ENCODE data around the gene RNASEL.
"Not testable (repeated sequence)": the region's sequence is repeated elsewhere in the genome, so short reads cannot be mapped to it uniquely, and the experiment has no call there.

RNASEL gene, protein sequence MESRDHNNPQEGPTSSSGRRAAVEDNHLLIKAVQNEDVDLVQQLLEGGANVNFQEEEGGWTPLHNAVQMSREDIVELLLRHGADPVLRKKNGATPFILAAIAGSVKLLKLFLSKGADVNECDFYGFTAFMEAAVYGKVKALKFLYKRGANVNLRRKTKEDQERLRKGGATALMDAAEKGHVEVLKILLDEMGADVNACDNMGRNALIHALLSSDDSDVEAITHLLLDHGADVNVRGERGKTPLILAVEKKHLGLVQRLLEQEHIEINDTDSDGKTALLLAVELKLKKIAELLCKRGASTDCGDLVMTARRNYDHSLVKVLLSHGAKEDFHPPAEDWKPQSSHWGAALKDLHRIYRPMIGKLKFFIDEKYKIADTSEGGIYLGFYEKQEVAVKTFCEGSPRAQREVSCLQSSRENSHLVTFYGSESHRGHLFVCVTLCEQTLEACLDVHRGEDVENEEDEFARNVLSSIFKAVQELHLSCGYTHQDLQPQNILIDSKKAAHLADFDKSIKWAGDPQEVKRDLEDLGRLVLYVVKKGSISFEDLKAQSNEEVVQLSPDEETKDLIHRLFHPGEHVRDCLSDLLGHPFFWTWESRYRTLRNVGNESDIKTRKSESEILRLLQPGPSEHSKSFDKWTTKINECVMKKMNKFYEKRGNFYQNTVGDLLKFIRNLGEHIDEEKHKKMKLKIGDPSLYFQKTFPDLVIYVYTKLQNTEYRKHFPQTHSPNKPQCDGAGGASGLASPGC

DNA sequence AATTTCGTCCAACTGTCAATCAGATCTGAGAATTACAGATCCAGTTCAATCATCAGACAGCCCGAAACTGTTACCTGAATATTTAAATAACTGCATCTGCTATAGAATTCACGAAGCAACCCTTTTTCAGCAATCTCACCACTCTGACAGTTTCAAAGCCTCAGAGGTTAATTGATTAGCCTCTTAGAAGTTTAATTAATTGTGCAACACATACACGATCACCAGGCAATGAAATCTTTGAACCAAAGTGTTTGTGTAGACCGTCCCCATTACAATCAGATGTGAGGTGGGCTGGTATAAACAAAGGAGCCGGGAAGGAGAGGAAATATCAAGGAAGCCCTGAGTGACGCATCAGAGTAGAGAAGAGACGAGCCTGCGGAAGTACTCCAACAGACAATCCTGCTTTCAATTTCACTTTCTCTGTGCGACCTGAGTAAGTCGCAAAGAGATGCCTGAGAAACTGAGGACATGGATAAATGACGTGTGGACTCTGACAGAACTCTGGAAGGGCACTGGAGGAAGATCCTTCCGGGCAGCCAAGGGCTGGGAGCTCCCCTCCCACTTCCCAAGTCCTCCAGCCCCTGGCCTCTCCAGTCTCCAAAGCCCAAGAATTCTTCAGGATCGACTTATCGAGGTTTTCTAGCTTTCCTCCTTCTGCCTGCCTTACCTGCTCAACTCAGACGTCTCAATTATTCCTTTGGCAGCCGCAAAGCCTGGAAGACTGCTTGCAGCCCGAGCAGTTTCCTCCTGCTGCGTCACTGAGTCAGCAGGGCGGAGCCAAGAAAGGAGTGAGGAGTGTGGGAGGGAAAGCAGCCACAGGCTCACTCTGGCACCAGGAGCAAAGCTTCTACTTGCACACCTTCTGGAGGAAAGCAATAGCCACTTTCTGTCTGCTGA lies at the start of gene RNASEL:
TSS of gene RNASEL (minus strand) at position 757 of the 897 bp plus-strand sequence. CDS start 2,450 bp downstream, outside the sequence.
- peak; percentile 37 for DNase-seq (ENCODE audit: low read depth)

DNA sequence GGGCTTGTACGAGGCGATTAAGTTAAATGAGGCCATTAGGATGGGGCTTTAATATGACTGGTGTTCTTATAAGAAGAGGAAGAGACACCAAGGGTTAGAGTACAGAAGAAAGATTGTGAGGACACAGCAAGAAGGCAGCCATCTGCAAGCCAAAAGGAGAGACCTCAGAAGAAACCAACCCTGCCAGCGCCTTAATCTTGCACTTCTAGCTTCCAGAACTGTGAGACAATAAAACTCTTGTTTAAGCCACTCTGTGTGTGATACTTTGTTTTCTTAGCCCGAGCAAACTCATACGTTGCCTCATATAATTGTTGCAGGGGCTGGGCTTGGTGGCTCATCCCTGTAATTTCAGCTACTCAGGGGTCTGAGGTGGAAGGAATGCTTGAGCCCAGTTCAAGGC lies 48.7 kb upstream of the RNASEL start:
- DNase-seq (ENCODE audit: low read depth) = no peak

DNA sequence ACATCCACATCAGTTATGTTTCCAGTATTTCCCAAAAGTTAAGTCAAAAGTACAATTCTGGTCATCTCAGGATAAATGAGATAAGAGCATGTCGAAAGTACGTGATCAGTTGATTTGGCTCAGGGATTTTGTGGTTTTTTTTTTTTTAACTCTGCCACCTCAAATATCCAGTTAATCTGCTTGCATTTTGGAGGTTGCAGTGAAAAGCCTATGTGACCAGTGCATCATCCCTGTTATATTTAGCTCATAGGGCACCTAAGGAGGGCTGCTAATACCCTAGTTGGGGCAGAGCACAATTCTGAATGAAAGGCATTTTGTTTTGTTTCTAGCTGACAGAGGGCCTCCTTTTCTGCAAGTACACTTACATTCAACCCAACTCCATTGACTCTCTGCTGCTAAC lies 46.8 kb upstream of the RNASEL start:
- no peak for DNase-seq (ENCODE audit: low read depth)

DNA sequence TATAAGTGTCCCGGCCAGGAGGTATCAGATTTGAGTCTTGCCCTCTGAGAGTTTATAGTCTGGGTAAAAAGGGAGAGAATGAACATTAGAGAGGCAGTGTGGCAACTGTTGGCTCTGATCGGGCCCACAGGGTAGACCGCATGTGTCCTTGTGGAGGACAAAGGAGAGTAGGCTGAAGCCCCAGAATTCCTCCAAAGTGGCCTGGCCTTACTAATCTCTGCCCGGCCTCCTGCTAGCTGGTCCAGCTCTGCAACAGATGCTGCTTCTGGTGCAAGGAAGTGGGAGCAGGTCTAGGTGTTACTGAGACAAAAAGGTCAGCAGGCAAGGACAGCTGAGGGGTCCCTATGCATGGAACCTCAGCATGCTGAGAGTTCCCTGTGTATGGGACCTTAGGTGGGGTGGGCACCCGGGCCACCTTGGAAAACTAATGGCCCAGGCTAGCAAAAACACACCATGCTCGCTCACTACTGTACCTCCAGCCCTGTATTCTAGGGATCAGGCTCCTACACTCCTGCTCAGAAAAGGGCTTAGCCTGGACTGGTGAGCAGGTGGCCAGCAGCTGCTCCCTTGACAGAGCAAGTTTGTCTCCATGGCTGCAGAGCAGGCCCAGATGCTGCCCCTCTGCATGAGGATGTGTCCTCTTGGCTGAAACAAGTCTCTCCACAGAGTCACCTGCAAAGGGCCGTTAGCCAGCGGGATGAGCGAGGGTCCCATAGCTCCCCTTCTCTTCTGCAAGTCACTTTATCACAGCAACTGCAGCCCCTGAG lies 45.4 kb upstream of the RNASEL start:
- DNase-seq (ENCODE audit: low read depth) = no peak

DNA sequence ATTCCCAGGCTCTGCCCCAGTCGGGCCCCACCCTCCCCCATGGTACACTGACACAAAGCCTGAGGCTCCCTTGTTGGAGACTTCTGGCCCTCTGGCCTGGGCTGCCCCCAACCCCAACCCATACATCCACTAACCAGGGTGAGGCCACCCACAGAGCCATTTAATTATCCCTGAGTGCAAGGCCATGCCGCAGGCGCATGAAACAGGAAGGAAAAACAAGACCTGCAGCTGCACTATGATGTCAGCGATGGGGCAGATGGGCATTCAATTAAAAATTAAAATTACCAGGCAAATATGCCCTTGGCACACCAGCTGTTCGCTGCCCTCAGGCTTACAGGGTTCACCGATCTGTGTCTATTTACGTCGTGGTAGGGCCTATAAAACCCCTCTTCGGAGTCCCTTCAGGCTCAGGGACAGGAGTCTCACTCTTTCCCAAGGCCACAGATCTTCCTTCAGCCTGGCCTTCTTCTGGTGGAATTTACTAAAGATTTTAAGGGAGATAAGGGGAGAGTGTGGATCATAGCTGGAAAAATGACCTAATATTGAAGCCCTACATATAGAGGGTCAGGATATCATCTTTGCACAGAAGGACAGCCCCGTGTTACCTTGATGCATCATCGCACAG lies 44.7 kb upstream of the RNASEL start:
- no peak for DNase-seq (ENCODE audit: low read depth)

DNA sequence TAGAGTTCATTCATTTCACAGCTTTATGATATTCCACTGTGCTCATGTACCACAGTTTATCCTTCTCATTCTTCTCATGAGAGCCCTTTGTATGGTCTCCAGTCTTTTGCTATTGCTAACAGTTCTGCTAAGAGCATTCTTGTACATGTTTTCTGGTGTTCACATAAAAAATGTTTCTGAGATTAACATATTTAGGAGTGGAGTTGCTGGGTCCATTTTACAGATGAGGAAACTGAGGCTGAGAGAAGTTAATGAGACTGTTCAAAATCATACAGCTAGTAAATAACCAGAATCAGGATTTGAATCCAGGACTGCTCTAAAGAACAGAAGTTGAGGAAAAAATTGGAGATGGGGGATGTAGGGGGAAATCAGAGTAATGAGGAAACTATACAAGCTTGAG lies 44.0 kb upstream of the RNASEL start:
- DNase-seq (ENCODE audit: low read depth) = no peak

DNA sequence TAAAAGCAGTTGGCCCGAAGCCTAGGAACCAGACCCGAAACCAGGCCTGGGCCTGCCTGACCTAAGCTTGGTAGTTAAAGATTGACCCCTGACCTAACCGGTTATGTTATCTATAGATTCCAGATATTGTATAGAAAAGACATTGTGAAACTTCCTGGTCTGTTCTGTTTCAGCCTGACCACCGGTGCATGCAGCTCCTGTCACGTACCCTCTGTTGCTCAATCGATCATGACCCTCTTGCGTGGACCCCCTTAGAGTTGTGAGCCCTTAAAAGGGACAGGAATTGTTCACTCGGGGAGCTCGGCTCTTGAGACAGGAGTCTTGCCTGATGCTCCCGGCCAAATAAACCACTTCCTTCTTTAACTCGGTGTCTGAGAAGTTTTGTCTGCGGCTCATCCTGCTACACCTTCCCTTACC lies 43.4 kb upstream of the RNASEL start:
- not testable (repeated sequence) for DNase-seq (ENCODE audit: low read depth)

DNA sequence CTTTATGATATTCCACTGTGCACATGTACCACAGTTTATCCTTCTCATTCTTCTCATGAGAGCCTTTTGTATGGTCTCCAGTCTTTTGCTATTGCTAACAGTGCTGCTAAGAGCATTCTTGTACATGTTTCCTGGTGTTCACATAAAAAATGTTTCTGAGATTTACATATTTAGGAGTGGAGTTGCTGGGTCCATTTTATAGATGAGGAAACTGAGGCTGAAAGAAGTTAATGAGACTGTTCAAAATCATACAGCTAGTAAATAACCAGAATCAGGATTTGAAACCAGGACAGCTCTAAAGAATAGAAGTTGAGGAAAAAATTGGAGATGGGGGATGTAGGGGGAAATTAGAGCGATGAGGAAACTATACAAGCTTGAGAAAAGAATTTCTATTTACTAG lies 42.9 kb upstream of the RNASEL start:
- no peak for DNase-seq (ENCODE audit: low read depth)

DNA sequence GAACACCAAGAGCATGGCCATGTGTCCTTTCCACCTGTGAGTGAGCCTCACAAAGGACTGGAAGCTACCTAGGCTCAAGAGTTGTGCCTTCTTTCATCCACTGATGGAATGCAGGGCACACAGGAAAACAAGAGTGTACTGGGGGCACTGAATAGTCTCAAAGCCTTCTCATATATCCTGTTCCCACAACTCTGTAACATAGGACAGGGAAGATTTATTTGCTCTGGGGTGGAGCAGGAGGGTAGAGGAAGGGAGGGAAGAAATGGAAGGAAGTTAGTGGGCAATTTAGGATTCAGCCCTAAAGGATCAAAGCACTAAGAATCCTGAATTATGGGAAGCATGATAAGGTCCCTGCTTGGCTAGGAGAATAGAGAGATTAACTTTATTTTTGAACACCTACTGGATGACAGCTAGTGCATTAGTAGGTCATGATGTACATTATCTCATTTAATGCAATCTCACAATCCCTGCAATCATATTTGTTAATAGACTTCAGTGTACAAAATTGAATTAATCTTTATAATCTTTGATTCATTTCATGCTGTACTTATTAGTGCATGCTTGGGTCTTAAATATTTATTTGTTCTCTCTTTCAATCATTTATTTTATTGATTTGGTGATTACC lies 42.1 kb upstream of the RNASEL start:
- DNase-seq (ENCODE audit: low read depth) = no peak

DNA sequence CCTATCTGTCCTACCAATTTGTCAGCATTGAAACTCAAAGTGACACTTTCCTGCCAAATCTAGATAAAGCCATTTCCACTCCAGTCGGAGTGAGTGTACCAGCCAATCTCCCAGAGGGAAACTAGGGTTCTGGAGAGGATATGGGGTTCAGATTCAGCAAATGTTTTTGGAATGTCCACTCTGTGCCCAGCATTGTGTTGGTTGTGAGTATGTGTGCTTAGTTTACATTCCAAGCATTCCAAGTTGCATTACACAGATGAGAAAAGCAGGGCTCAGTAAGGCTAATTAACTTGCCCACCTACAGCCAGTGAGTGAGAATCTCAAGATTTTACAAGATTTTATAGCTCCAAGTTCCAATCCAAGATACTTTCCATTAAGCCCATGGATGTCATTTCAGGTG lies 41.5 kb upstream of the RNASEL start:
- DNase-seq (ENCODE audit: low read depth) = no peak

DNA sequence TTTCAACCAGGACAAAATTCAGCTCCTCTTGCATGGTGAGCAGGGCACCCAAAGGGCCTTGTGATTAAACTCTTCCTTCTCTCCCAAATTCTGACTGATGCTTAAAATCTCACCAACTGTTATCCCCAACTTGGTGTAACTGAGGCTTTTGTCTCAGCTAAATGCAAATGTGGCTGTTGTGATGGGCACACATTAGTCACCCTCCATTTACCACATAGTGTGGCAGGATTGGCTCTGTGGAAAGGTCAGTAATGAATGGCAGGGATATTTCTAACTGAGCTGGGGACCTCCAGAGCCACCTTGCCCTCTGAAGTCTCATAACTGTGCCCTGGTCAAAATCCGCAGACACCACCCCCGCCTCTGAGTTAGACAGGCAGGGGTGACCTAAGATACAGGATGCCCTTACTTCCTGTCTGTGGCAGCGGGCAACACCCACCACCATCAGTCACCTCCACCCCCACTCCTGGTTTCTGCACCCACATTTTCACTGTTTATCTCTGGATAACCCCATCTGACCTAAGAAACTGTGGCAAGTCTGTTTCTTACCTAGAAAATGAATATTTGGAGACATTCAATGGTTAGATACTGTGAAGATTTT lies 40.5 kb upstream of the RNASEL start:
- peak; percentile 52 for DNase-seq (ENCODE audit: low read depth)

DNA sequence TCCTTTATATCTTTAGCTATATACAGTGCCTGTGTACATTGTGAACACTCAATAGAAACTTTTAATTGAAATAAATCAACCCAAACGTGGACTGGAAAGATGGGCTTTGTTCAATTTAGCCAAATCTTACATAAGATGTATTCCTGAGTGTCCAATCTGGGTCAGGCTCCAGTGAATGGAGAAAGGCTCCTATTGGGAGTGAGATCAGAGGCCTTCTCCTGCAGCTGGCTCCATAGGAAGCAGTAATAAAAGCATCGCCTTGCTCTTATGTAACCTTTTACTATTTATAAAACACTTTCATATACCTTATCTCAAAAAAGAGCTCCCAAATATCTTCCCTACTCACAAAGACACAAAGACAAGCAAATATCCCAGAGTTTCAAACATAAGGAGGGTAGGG lies 40.0 kb upstream of the RNASEL start:
- no peak for DNase-seq (ENCODE audit: low read depth)

DNA sequence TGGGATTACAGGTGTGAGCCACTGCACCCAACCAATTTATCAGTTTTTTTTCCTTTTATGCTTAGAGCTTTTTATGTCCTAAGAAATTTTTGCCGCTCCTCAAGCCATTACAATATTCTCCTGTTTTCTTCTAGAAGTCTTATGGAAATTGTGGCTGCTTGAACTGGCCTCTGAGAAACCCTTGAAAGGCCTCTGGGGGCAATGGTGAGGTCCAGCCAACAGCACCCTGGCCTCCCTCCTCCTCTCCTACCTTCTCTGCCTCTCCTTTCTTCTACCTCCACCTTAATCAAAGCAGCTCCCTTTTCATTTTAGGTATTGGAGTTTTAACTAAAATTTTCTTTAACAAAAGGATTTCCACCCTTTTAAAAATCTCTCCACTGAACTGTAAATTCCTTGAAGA lies 39.6 kb upstream of the RNASEL start:
- no peak for DNase-seq (ENCODE audit: low read depth)

DNA sequence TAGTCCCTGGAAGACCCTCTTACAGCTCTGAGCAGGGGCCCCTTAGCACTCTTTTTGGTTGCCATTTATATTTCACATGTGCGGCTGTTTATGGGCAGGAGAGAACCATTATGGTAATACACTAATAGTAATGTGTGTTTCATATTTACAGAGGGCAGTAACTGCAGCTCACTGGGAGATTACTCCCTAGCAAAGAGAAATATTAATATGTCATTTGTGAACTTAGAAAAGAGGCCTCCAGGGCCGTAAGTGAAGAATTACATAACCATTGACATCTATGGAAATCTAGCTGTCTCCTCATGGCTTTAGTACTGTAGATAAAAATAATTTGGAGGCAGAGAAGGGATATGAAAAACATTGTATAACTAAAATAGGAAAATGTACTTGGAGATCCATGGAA lies 38.6 kb upstream of the RNASEL start:
- no peak for DNase-seq (ENCODE audit: low read depth)

DNA sequence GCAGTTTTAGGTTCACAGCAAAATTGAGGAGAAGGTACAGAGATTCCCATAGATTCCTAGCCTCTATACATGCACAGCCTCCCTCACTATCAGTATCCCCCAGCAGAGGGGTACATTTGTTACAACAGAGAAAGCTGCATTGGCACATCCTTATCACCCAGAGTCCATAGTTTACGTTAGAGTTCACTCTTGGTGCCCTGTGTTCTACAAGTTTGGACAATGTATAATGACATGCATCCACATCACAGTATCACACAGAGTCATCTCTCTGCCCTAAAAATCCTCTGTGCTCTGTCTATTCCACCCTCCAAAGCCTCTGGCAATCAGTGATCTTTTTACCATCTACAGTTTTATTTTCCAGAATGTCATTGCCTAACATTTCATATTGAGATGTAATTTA lies 37.5 kb upstream of the RNASEL start:
- no peak for DNase-seq (ENCODE audit: low read depth)

DNA sequence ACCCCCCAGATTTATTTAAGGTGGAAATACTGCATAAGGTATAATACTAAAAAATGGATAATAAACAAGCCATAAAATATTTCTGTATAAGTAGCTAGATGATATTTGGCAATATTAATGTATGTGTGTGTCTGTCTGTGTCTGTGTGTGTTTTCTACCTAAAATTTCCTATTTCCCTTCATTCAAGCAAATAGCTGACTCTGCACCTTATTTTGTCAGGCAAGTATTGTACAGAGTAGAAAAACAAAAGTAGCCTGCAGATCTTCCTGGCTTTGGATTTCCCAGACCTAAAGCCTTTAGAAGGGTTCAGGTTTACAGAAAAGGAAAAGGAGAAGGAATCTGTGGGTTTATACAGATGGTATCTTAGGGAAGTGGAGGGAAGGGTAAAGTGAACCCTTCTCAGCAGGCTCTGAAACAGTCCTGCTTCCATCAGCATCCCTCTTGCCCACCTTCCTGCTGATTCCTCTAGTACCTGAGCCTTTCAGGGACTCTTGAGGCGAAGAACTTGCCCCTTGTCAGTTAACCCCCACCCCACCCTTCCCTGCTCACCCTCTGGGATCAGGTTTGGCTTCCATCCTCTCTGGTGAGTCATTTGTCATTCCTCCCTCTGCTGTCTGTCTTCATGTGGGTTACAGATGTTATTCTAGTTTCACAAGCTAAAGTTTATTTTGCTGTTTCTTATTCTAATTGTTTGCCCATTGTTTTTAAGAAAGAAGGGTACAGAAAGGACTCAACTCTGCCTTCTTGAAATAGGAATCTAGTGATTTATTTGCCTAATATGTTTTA lies 36.9 kb upstream of the RNASEL start:
- DNase-seq (ENCODE audit: low read depth) = no peak

DNA sequence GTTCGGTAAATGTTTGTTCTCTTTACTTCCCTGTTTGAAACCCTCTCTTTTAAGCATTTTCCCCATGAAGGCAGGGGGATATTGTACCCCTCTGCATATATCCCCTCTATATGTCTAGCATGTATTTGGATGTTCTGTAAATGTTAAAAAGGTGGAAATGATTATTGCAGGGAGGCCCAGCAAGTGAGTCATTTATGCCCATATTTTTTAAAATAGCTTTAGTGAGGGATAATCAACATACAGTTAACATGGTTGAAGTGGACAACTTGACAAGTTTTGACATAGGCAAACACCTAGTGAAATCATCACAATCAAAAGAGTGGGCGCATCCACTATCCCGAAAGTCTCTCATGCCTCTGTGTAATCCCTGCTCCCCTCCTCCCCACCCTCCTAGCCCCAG lies 36.0 kb upstream of the RNASEL start:
- DNase-seq (ENCODE audit: low read depth) = no peak

DNA sequence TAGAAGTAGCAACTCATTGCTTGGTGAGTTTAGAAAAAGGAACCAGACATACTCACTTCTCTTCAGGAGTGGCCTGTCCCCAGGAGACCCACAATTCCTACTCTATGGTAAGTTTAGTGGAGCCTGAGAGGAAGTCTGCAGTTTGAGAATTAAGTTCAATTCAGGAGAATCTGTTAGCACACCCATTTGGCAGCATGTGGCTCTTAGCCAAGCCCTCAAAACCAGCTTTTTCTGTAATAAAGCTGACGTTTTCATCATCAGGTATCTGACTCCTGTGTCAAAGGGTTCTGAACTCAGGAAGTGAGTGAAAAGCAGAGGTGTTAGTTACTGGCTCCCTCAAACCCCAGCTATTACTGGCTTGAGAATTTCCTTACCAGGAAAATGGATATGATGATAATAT lies 35.5 kb upstream of the RNASEL start:
- no peak for DNase-seq (ENCODE audit: low read depth)

DNA sequence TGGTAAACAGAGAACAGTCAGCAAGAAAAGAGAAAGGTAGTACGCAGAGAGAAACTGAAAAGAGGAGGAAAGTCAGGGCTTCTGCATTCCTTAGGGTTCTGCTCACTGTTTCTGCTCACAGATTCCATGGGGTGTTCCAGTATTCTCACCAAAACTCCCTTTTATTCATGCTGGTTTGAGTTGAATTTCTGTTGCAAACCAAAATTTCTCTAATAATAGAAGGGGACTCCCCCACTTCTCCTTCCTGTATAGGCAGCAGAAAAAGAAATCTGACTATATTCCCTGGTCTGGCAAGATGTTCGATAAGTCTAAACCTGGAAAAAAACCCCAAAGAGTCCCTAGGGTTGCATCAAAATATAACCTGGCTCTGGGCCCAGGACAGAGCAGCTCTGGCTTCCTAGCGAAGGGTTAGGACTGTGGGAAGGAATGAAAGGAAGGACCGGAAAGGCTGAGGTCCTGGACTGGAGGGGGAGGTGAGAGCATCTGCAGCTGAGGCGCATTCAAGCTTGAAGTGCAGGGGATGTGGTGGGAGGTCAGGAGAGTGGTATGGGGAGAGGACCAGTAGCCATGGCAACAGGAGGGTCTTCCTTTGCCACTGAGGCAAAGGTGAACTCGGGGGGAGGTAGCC lies 34.0 kb upstream of the RNASEL start:
- no peak for DNase-seq (ENCODE audit: low read depth)
